ENCODE measurements around the gene S100A3. TPM values are rescaled to one million over a fixed set of nuclear protein-coding genes. Genes with fewer than 3 reads are reported as not detected.

The S100A3 gene
- total RNA-seq, 1 experiment from 2014 or later = 12.0 TPM

- H3K4me1 ChIP-seq (ENCODE audit: control insufficient read depth, insufficient read depth, low read length) = peaks cover 24% of the 10 kb centered on the region
- DNase-seq (ENCODE audit: low read depth, low spot score) (no peak), ATAC-seq (peak; percentile 41)
- no peaks in the 10 kb centered on the region for H3K27me3 ChIP-seq (ENCODE audit: control insufficient read depth, insufficient read depth, low read length)
- no peaks in the 10 kb centered on the region for H3K9me3 ChIP-seq (ENCODE audit: control insufficient read depth, insufficient read depth, low read depth, low read length)
- intact Hi-C loops (cut with micrococcal nuclease; ENCODE audit: unreplicated experiment) = loop anchor here (10.0 kb wide), 1 partner anchor 259 kb away; the partner anchor contains the start of gene SLC27A3
- ChIA-PET POLR2A (interaction anchor here (0.6 kb wide), 1 partner anchor 119 kb away, joined by 3 read pairs; no protein-coding TSS in a partner anchor), CTCF (no interaction called here)
- TF ChIP-seq TCF7L2 (IDR thresholded peaks at IDR 0.05; ENCODE audit: low read depth, low read length) (no peak), SIN3A (IDR thresholded peaks at IDR 0.05; ENCODE audit: borderline replicate concordance, insufficient read depth, low read depth, low read length) (no peak), POLR2AphosphoS5 (IDR thresholded peaks at IDR 0.05; ENCODE audit: low read depth, low read length) (no peak)
- TF ChIP-seq, protein P1, sequence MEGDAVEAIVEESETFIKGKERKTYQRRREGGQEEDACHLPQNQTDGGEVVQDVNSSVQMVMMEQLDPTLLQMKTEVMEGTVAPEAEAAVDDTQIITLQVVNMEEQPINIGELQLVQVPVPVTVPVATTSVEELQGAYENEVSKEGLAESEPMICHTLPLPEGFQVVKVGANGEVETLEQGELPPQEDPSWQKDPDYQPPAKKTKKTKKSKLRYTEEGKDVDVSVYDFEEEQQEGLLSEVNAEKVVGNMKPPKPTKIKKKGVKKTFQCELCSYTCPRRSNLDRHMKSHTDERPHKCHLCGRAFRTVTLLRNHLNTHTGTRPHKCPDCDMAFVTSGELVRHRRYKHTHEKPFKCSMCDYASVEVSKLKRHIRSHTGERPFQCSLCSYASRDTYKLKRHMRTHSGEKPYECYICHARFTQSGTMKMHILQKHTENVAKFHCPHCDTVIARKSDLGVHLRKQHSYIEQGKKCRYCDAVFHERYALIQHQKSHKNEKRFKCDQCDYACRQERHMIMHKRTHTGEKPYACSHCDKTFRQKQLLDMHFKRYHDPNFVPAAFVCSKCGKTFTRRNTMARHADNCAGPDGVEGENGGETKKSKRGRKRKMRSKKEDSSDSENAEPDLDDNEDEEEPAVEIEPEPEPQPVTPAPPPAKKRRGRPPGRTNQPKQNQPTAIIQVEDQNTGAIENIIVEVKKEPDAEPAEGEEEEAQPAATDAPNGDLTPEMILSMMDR (IDR thresholded peaks at IDR 0.05) = no peak
- TF ChIP-seq, protein P2, sequence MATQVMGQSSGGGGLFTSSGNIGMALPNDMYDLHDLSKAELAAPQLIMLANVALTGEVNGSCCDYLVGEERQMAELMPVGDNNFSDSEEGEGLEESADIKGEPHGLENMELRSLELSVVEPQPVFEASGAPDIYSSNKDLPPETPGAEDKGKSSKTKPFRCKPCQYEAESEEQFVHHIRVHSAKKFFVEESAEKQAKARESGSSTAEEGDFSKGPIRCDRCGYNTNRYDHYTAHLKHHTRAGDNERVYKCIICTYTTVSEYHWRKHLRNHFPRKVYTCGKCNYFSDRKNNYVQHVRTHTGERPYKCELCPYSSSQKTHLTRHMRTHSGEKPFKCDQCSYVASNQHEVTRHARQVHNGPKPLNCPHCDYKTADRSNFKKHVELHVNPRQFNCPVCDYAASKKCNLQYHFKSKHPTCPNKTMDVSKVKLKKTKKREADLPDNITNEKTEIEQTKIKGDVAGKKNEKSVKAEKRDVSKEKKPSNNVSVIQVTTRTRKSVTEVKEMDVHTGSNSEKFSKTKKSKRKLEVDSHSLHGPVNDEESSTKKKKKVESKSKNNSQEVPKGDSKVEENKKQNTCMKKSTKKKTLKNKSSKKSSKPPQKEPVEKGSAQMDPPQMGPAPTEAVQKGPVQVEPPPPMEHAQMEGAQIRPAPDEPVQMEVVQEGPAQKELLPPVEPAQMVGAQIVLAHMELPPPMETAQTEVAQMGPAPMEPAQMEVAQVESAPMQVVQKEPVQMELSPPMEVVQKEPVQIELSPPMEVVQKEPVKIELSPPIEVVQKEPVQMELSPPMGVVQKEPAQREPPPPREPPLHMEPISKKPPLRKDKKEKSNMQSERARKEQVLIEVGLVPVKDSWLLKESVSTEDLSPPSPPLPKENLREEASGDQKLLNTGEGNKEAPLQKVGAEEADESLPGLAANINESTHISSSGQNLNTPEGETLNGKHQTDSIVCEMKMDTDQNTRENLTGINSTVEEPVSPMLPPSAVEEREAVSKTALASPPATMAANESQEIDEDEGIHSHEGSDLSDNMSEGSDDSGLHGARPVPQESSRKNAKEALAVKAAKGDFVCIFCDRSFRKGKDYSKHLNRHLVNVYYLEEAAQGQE (IDR thresholded peaks at IDR 0.05; ENCODE audit: insufficient read depth in 1 of 2, low read depth in 2 of 2, low read length in 1 of 2) = no peak
- no peaks in the 10 kb centered on the region for H3K36me3 ChIP-seq (ENCODE audit: control insufficient read depth, insufficient read depth, low read length)
- H3K4me3 ChIP-seq (ENCODE audit: low read depth in 2 of 2, low read length in 2 of 2) = no peak overlapping the region
- H3K27ac ChIP-seq (ENCODE audit: low read length) = peak overlapping the region; percentile 25
- BruUV-seq (replicated peaks) = no TSS peak
- in situ Hi-C loops (cut with HindIII; ENCODE audit: low pct_unique_long_range_greater_than_20kb, low sequenced_read_pairs) = no loop called here
Measured at GRCh38 chr1:153515504-153516394, 33.3 kb downstream of the S100A3 start.

GRCh38 chr1:153513666-153514065 is 35.4 kb downstream of the S100A3 start:
- ATAC-seq (no peak), DNase-seq (ENCODE audit: low read depth, low spot score) (no peak)
- TF ChIP-seq, protein P2 (IDR thresholded peaks at IDR 0.05; ENCODE audit: insufficient read depth in 1 of 2, low read depth in 2 of 2, low read length in 1 of 2) = no peak
- TF ChIP-seq TCF7L2 (IDR thresholded peaks at IDR 0.05; ENCODE audit: low read depth, low read length) (no peak), SIN3A (IDR thresholded peaks at IDR 0.05; ENCODE audit: borderline replicate concordance, insufficient read depth, low read depth, low read length) (no peak), POLR2AphosphoS5 (IDR thresholded peaks at IDR 0.05; ENCODE audit: low read depth, low read length) (no peak)
- TF ChIP-seq, protein P1 (IDR thresholded peaks at IDR 0.05) = no peak
- intact Hi-C loops (cut with micrococcal nuclease; ENCODE audit: unreplicated experiment) (loop anchor here (5.0 to 10.0 kb wide), 2 partner anchors 104 to 261 kb away; partner anchors contain the start of genes S100A14 and SLC27A3), in situ Hi-C loops (cut with HindIII; ENCODE audit: low pct_unique_long_range_greater_than_20kb, low sequenced_read_pairs) (no loop called here)
- peak overlapping the region; percentile 72 for H3K27ac ChIP-seq (ENCODE audit: low read length)
- ChIA-PET POLR2A (no interaction called here), CTCF (no interaction called here)
- BruUV-seq (replicated peaks) = no TSS peak
- no peaks in the 10 kb centered on the region for H3K9me3 ChIP-seq (ENCODE audit: control insufficient read depth, insufficient read depth, low read depth, low read length)
- H3K4me1 ChIP-seq (ENCODE audit: control insufficient read depth, insufficient read depth, low read length) = peaks cover 26% of the 10 kb centered on the region
- no peaks in the 10 kb centered on the region for H3K36me3 ChIP-seq (ENCODE audit: control insufficient read depth, insufficient read depth, low read length)
- H3K27me3 ChIP-seq (ENCODE audit: control insufficient read depth, insufficient read depth, low read length) = no peaks in the 10 kb centered on the region
- H3K4me3 ChIP-seq (ENCODE audit: low read depth in 2 of 2, low read length in 2 of 2) = no peak overlapping the region
